Gastrocnemius medialis (tissue), 4 donors: Measurements from ENCODE around the gene SLX9. TPM values are rescaled to one million over a fixed set of nuclear protein-coding genes. Genes with fewer than 3 reads are reported as not detected.

Experiments
- ATAC-seq, 2 donors: fragments of 150-250 bp; one replicate each; pipeline ENCODE4 v1.9.1; 2016
- DNase-seq, 2 donors: peaks; one replicate each; pipeline ENCODE4 v3.0.0-alpha.2; 2019
- H3K27ac ChIP-seq, 4 donors: fragments of 200-600 bp; sonication (generic); 1 replicate in 1 of 4; 2 replicates in 3 of 4; pipeline ENCODE4 v1.5.1; 2016 to 2018; ENCODE audit warnings: mild to moderate bottlenecking in 2 of 4, moderate library complexity in 1 of 4
- H3K27me3 ChIP-seq, 3 donors: fragments of 200-600 bp; sonication (generic) in 2 of 3; 1 replicate in 1 of 3; 2 replicates in 2 of 3; pipeline versions ENCODE4 v1.5.1 to v1.6.0; 2016 to 2019; ENCODE audit warnings: mild to moderate bottlenecking in 1 of 3, moderate library complexity in 1 of 3
- H3K36me3 ChIP-seq, 2 donors: fragments of 200-600 bp; sonication (generic) in 1 of 2; one replicate each; pipeline ENCODE4 v1.5.1; 2017 to 2018
- H3K4me1 ChIP-seq, 2 donors: fragments of 200-600 bp; sonication (generic) in 1 of 2; one replicate each; pipeline ENCODE4 v1.5.1; 2016 to 2017; ENCODE audit warnings: mild to moderate bottlenecking in 2 of 2
- H3K4me3 ChIP-seq, 4 donors: fragments of 200-600 bp; sonication (generic) in 3 of 4; 1 replicate in 1 of 4; 2 replicates in 3 of 4; pipeline ENCODE4 v1.5.1; 2016 to 2019; ENCODE audit warnings: mild to moderate bottlenecking in 2 of 4
- H3K9me3 ChIP-seq, 3 donors: fragments of 200-600 bp; sonication (generic) in 2 of 3; 1 replicate in 1 of 3; 2 replicates in 2 of 3; pipeline ENCODE4 v1.5.1; 2016 to 2019
- CTCF ChIP-seq, 5 experiments: fragments of 450-650 bp in 3 of 5; fragments of 200-600 bp in 2 of 5; sonication (generic) in 2 of 5; IDR thresholded peaks in 4 of 5; conservative IDR thresholded peaks in 1 of 5; 1 replicate in 4 of 5; 2 replicates in 1 of 5; pipeline ENCODE4 v1.5.1; 2016 to 2019; ENCODE audit warnings: antibody characterized with exemption in 5 of 5, mild to moderate bottlenecking in 3 of 5, moderate library complexity in 3 of 5
- POLR2A ChIP-seq, 2 donors: fragments of 450-650 bp; IDR thresholded peaks; one replicate each; pipeline ENCODE4 v1.6.1; 2017; ENCODE audit warnings: antibody characterized with exemption in 2 of 2, mild to moderate bottlenecking in 2 of 2, moderate library complexity in 2 of 2
- in situ Hi-C, 4 donors: fragments of 200-750 bp; cut with MboI; loops; one replicate each; pipeline versions ENCODE4 v1.15.0 to v1.8.0; 2017; ENCODE audit warnings: low sequenced_read_pairs in 4 of 4
- intact Hi-C: fragments of 100-400 bp; cut with DNase I; formaldehyde crosslinking; loops from one replicate; pipeline ENCODE4 v1.15.1; 2023; ENCODE audit warnings: low total_unique reads
- total RNA-seq, 4 donors: library from RNA; depleted of rRNA; stranded (reverse); fragments of >200 nt; gene quantifications; one replicate each; pipeline versions ENCODE4 v1.1.0 to v1.2.3, GENCODE V29; 2016

Gene SLX9
- total RNA-seq, 4 donors from 2014 or later = 23.7 to 37.6 (median 25.8) TPM

GRCh38 chr21:44967082-44968047, 27.5 kb downstream of the SLX9 start:
- H3K4me1 ChIP-seq = peaks cover 13 to 14% of the 10 kb centered on the region in 2 donors

DNA sequence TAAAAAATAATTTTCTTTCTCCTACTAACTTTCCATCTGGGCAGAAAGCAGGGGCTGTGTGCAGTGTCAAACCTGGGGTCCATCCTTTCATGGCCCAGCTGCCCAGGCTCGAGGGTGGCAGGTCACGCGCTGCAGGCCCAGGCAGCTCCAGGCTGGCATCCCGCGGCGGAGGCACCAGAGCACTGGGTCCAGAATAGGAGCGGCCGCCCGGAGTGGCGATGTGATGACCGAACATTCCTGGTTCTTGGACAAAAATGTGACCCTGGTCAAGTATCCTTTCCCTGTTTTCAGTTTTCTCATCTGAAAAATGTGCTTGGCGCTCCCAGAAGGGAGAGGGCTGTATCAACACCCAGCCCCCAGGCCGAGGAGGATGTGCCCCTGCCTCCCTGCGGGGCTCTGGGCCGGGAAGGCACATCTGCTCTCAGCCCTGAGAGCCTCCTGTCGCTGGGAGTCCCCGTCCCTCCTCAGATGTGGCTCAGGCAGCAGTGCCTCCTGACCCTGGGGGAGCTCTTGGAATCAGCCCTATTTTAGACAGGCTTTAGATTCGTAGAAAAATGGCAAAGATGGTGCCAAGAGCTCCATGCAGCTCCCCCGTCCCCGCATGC, 29.3 kb downstream of the SLX9 start:
- DNase-seq (no peak), ATAC-seq (no peak)
- H3K27me3 ChIP-seq = no peaks in the 10 kb centered on the region
- no peaks in the 10 kb centered on the region for H3K9me3 ChIP-seq
- in situ Hi-C loops (no loop called here), intact Hi-C loops (no loop called here)
- TF ChIP-seq CTCF (IDR thresholded peaks at IDR 0.05 in 4 of 5, conservative IDR thresholded peaks at IDR 0.05 in 1 of 5) (no peak), POLR2A (IDR thresholded peaks at IDR 0.05) (no peak)
- peaks cover 13 to 14% of the 10 kb centered on the region in 2 donors for H3K4me1 ChIP-seq
- H3K27ac ChIP-seq = peak overlapping the region in 2 of 4 donors; percentile 28 to 33
- no peak overlapping the region for H3K4me3 ChIP-seq
- no peaks in the 10 kb centered on the region for H3K36me3 ChIP-seq

More at GRCh38 chr21:44967082-44968047, 27.5 kb downstream of the SLX9 start:
- TF ChIP-seq POLR2A (IDR thresholded peaks at IDR 0.05) (no peak), CTCF (IDR thresholded peaks at IDR 0.05 in 4 of 5, conservative IDR thresholded peaks at IDR 0.05 in 1 of 5) (no peak)
- H3K36me3 ChIP-seq = no peaks in the 10 kb centered on the region
- no peak for DNase-seq
- H3K4me3 ChIP-seq = no peak overlapping the region
- H3K9me3 ChIP-seq = no peaks in the 10 kb centered on the region
- no peak for ATAC-seq
- in situ Hi-C loops (no loop called here), intact Hi-C loops (no loop called here)
- H3K27me3 ChIP-seq = no peaks in the 10 kb centered on the region
- peak overlapping the region in 2 of 4 donors; percentile 1 to 27 for H3K27ac ChIP-seq

- intact Hi-C loops (no loop called here), in situ Hi-C loops (no loop called here)
- H3K4me3 ChIP-seq = no peak overlapping the region
These were observed 30.3 kb downstream of the SLX9 start for GRCh38 chr21:44969931-44970755.

More at GRCh38 chr21:44969931-44970755, 30.3 kb downstream of the SLX9 start:
- ATAC-seq (peak in 1 of 2 donors; percentile 14), DNase-seq (no peak)
- Histone ChIP-seq H3K27me3 (no peaks in the 10 kb centered on the region), H3K27ac (peak overlapping the region in 1 of 4 donors; percentile 28), H3K9me3 (no peaks in the 10 kb centered on the region), H3K36me3 (no peaks in the 10 kb centered on the region), H3K4me1 (peaks cover 13% of the 10 kb centered on the region in 2 donors)
- TF ChIP-seq POLR2A (IDR thresholded peaks at IDR 0.05) (no peak), CTCF (IDR thresholded peaks at IDR 0.05 in 4 of 5, conservative IDR thresholded peaks at IDR 0.05 in 1 of 5) (no peak)
